Sigmoid colon (tissue), 4 donors: ENCODE measurements around the gene NID2.

Source experiments
- POLR2A ChIP-seq, 2 donors: fragments of 450-650 bp; IDR thresholded peaks; one replicate each; pipeline ENCODE4 v1.6.1; 2016; ENCODE audit warnings: antibody characterized with exemption in 2 of 2, mild to moderate bottlenecking in 2 of 2, moderate library complexity in 2 of 2
- POLR2AphosphoS5 ChIP-seq, 4 donors: sonication (generic); formaldehyde crosslinking; IDR thresholded peaks; one replicate each; pipeline ENCODE4 v1.6.1; 2017; ENCODE audit warnings: antibody characterized with exemption in 4 of 4
- TF ChIP-seq, protein P1 (sequence below), 4 experiments: fragments of 450-650 bp in 3 of 4; fragments of 200-600 bp in 1 of 4; IDR thresholded peaks; one replicate each; pipeline ENCODE4 v1.5.1; 2016 to 2019; ENCODE audit warnings: antibody characterized with exemption in 4 of 4, mild to moderate bottlenecking in 3 of 4, moderate library complexity in 2 of 4

DNA sequence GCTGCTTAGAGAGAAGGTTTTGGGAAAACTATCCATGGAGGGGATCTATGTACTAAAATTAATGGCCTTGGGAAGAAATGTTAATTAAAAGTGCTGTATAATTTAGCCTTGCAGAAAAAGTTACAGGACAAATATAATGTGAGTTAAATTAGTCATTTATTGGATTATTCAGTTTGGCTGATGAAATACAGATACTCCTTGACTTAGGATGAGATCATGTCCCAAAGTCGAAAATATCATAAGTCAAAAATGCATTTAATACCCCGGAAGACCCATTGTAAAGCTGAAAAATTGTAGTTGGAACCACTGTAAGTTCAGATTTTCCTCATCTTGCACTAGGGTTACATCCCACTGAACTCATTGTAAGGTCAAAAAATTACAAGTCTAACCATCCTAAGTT is 69.8 kb downstream of the NID2 start:
- TF ChIP-seq, protein P1, sequence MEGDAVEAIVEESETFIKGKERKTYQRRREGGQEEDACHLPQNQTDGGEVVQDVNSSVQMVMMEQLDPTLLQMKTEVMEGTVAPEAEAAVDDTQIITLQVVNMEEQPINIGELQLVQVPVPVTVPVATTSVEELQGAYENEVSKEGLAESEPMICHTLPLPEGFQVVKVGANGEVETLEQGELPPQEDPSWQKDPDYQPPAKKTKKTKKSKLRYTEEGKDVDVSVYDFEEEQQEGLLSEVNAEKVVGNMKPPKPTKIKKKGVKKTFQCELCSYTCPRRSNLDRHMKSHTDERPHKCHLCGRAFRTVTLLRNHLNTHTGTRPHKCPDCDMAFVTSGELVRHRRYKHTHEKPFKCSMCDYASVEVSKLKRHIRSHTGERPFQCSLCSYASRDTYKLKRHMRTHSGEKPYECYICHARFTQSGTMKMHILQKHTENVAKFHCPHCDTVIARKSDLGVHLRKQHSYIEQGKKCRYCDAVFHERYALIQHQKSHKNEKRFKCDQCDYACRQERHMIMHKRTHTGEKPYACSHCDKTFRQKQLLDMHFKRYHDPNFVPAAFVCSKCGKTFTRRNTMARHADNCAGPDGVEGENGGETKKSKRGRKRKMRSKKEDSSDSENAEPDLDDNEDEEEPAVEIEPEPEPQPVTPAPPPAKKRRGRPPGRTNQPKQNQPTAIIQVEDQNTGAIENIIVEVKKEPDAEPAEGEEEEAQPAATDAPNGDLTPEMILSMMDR (IDR thresholded peaks at IDR 0.05): no peak
- TF ChIP-seq POLR2A (IDR thresholded peaks at IDR 0.05) (no peak), POLR2AphosphoS5 (IDR thresholded peaks at IDR 0.05) (no peak)
